Adrenal gland (tissue), 5 donors: ENCODE measurements around the gene CYP3A7.
"Not testable (repeated sequence)": the region's sequence is repeated elsewhere in the genome, so short reads cannot be mapped to it uniquely, and the experiment has no call there.

Experiments used
- CTCF ChIP-seq, 6 experiments: fragments of 450-650 bp in 4 of 6; fragments of 200-600 bp in 2 of 6; sonication (generic) in 1 of 6; IDR thresholded peaks; 1 replicate in 5 of 6; 2 replicates in 1 of 6; pipeline versions ENCODE4 v1.5.1 to v1.8.0; 2016 to 2021; ENCODE audit warnings: antibody characterized with exemption in 6 of 6, mild to moderate bottlenecking in 2 of 6, moderate library complexity in 1 of 6
- POLR2A ChIP-seq, 2 donors: fragments of 450-650 bp; IDR thresholded peaks; one replicate each; pipeline ENCODE4 v1.6.1; 2017; ENCODE audit warnings: antibody characterized with exemption in 2 of 2, mild to moderate bottlenecking in 2 of 2, moderate library complexity in 1 of 2
- donor health status: DM: no; HTN: no; CAD: no.

DNA sequence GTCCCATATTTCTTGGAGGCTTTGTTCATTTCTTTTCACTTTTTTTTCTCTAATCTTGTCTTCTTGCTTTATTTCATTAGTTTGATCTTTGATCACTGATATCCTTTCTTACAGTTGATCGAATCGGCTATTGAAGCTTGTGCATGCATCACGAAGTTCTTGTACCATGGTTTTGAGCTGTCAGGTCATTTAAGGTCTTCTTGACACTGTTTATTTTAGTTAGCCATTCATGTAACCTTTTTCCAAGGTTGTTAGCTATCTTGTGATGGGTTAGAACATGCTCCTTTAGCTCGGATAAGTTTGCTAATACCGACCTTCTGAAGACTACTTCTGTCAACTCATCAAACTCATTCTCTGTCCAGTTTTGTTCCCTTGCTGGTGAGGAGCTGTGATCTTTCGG lies 42.4 kb downstream of the CYP3A7 start:
- TF ChIP-seq POLR2A, CTCF (IDR thresholded peaks at IDR 0.05): not testable (repeated sequence)
